Measurements from ENCODE around the gene APOF. TPM values are rescaled to one million over a fixed set of nuclear protein-coding genes. Genes with fewer than 3 reads are reported as not detected.
A peak's percentile ranks its signal among the peaks of the same experiment; 100 is the strongest.

Gene APOF
- total and polyA plus RNA-seq, 2 experiments from 2014 or later: not detected

- H3K36me3 ChIP-seq (ENCODE audit: low read depth): no peaks in the 10 kb centered on the region
- peak; percentile 66 for DNase-seq
- H3K4me2 ChIP-seq (ENCODE audit: unreplicated experiment): no peak overlapping the region
- no peak overlapping the region for H3K4me3 ChIP-seq
- H3K79me2 ChIP-seq (ENCODE audit: insufficient read depth): no peaks in the 10 kb centered on the region
- H3K27me3 ChIP-seq (replicated peaks; ENCODE audit: insufficient read depth): no peaks in the 10 kb centered on the region
- H3F3A ChIP-seq (ENCODE audit: insufficient read depth): no peaks in the 10 kb centered on the region
- H3K4me1 ChIP-seq (ENCODE audit: insufficient read depth): no peaks in the 10 kb centered on the region
- H3K9me3 ChIP-seq (ENCODE audit: low read depth): no peaks in the 10 kb centered on the region
- no peaks in the 10 kb centered on the region for H3K9me2 ChIP-seq (ENCODE audit: insufficient read depth)
- no peak overlapping the region for H3K9ac ChIP-seq
- H4K20me1 ChIP-seq (ENCODE audit: insufficient read depth): no peaks in the 10 kb centered on the region
- no peak overlapping the region for H3K27ac ChIP-seq
- peak overlapping the region; percentile 42; the same call in 1 of the 2 replicates for H2AFZ ChIP-seq
- in situ Hi-C loops (cut with MboI): no loop called here
- 71 to 75% methylated on average over 4 of the region's 4 CpGs for WGBS, 2 experiments (ENCODE audit: low coverage in 1 of 2, low lambda C conversion rate in 2 of 2, missing lambda C conversion rate in 2 of 2)
- TF ChIP-seq EZH2phosphoT487 (IDR thresholded peaks at IDR 0.05; ENCODE audit: insufficient read depth, low read depth): no peak
- TF ChIP-seq EZH2 (IDR thresholded peaks at IDR 0.05; ENCODE audit: insufficient read depth, poor library complexity, severe bottlenecking): no peak
Measured at GRCh38 chr12:56377310-56377988, 14.8 kb upstream of the APOF start.

GRCh38 chr12:56375598-56376434 lies 13.2 kb upstream of the APOF start:
- H3K79me2 ChIP-seq (ENCODE audit: insufficient read depth): no peaks in the 10 kb centered on the region
- H3K9me2 ChIP-seq (ENCODE audit: insufficient read depth): no peaks in the 10 kb centered on the region
- no peak for TF ChIP-seq EZH2phosphoT487 (IDR thresholded peaks at IDR 0.05; ENCODE audit: insufficient read depth, low read depth)
- TF ChIP-seq EZH2 (IDR thresholded peaks at IDR 0.05; ENCODE audit: insufficient read depth, poor library complexity, severe bottlenecking): no peak
- no peaks in the 10 kb centered on the region for H3F3A ChIP-seq (ENCODE audit: insufficient read depth)
- H3K27ac ChIP-seq: no peak overlapping the region
- H3K9me3 ChIP-seq (ENCODE audit: low read depth): no peaks in the 10 kb centered on the region
- 0 out of 2 replicates have a peak, but pooled peaks cover 5% of the 10 kb centered on the region for H3K27me3 ChIP-seq (replicated peaks; ENCODE audit: insufficient read depth)
- no peak overlapping the region for H2AFZ ChIP-seq
- no peaks in the 10 kb centered on the region for H3K4me1 ChIP-seq (ENCODE audit: insufficient read depth)
- DNase-seq: no peak
- WGBS, 2 experiments (ENCODE audit: low coverage in 1 of 2, low lambda C conversion rate in 2 of 2, missing lambda C conversion rate in 2 of 2): 52 to 61% methylated on average over 11 of the region's 11 CpGs
- in situ Hi-C loops (cut with MboI): no loop called here
- no peak overlapping the region for H3K9ac ChIP-seq
- no peak overlapping the region for H3K4me2 ChIP-seq (ENCODE audit: unreplicated experiment)
- no peaks in the 10 kb centered on the region for H3K36me3 ChIP-seq (ENCODE audit: low read depth)
- no peaks in the 10 kb centered on the region for H4K20me1 ChIP-seq (ENCODE audit: insufficient read depth)
- H3K4me3 ChIP-seq: no peak overlapping the region

GRCh38 chr12:56374726-56375597 lies 12.3 kb upstream of the APOF start:
- H3K27me3 ChIP-seq (replicated peaks; ENCODE audit: insufficient read depth): 0 out of 2 replicates have a peak, but pooled peaks cover 5% of the 10 kb centered on the region
- H3K27ac ChIP-seq: no peak overlapping the region
- H3K4me1 ChIP-seq (ENCODE audit: insufficient read depth): no peaks in the 10 kb centered on the region
- H2AFZ ChIP-seq: no peak overlapping the region
- no peaks in the 10 kb centered on the region for H3K9me2 ChIP-seq (ENCODE audit: insufficient read depth)
- in situ Hi-C loops (cut with MboI): no loop called here
- H3K9me3 ChIP-seq (ENCODE audit: low read depth): no peaks in the 10 kb centered on the region
- no peak for TF ChIP-seq EZH2phosphoT487 (IDR thresholded peaks at IDR 0.05; ENCODE audit: insufficient read depth, low read depth)
- TF ChIP-seq EZH2 (IDR thresholded peaks at IDR 0.05; ENCODE audit: insufficient read depth, poor library complexity, severe bottlenecking): no peak
- H3K9ac ChIP-seq: no peak overlapping the region
- 65 to 72% methylated on average over 6 to 7 of the region's 7 CpGs for WGBS, 2 experiments (ENCODE audit: low coverage in 1 of 2, low lambda C conversion rate in 2 of 2, missing lambda C conversion rate in 2 of 2)
- H4K20me1 ChIP-seq (ENCODE audit: insufficient read depth): no peaks in the 10 kb centered on the region
- H3F3A ChIP-seq (ENCODE audit: insufficient read depth): no peaks in the 10 kb centered on the region
- H3K79me2 ChIP-seq (ENCODE audit: insufficient read depth): no peaks in the 10 kb centered on the region
- no peaks in the 10 kb centered on the region for H3K36me3 ChIP-seq (ENCODE audit: low read depth)
- H3K4me2 ChIP-seq (ENCODE audit: unreplicated experiment): no peak overlapping the region
- H3K4me3 ChIP-seq: no peak overlapping the region
- DNase-seq: no peak

- Histone ChIP-seq H3K9me3 (ENCODE audit: low read depth) (no peaks in the 10 kb centered on the region), H3K9ac (no peak overlapping the region), H3K4me3 (no peak overlapping the region), H3F3A (ENCODE audit: insufficient read depth) (no peaks in the 10 kb centered on the region), H3K4me1 (ENCODE audit: insufficient read depth) (no peaks in the 10 kb centered on the region), H2AFZ (no peak overlapping the region), H3K9me2 (ENCODE audit: insufficient read depth) (no peaks in the 10 kb centered on the region), H4K20me1 (ENCODE audit: insufficient read depth) (no peaks in the 10 kb centered on the region), H3K79me2 (ENCODE audit: insufficient read depth) (no peaks in the 10 kb centered on the region), H3K27ac (no peak overlapping the region), H3K27me3 (replicated peaks; ENCODE audit: insufficient read depth) (0 out of 2 replicates have a peak, but pooled peaks cover 5% of the 10 kb centered on the region), H3K4me2 (ENCODE audit: unreplicated experiment) (no peak overlapping the region), H3K36me3 (ENCODE audit: low read depth) (no peaks in the 10 kb centered on the region)
- 75 to 85% methylated on average over 1 of the region's 1 CpG for WGBS, 2 experiments (ENCODE audit: low coverage in 1 of 2, low lambda C conversion rate in 2 of 2, missing lambda C conversion rate in 2 of 2)
- DNase-seq: no peak
- TF ChIP-seq EZH2phosphoT487 (IDR thresholded peaks at IDR 0.05; ENCODE audit: insufficient read depth, low read depth): no peak
- TF ChIP-seq EZH2 (IDR thresholded peaks at IDR 0.05; ENCODE audit: insufficient read depth, poor library complexity, severe bottlenecking): no peak
- in situ Hi-C loops (cut with MboI): no loop called here
Measured at GRCh38 chr12:56373515-56373914, 10.9 kb upstream of the APOF start.

Data from GM23248 (cell line).